HuH-7 (cell line): ENCODE data around the gene KAZN.

Experiments used
- DNase-seq: peaks from one replicate; pipeline ENCODE4 v3.0.0; 2011; ENCODE audit warnings: low spot score

Gene KAZN

GRCh38 chr1:14934867-14935266, 336.4 kb downstream of the KAZN start:
- no peak for DNase-seq

- no peak for DNase-seq
These were observed 338.3 kb downstream of the KAZN start for GRCh38 chr1:14936815-14937214.

- no peak for DNase-seq
These were observed 338.9 kb downstream of the KAZN start for GRCh38 chr1:14937288-14937949.

GRCh38 chr1:14939527-14940284, 341.2 kb downstream of the KAZN start:
- DNase-seq = no peak

GRCh38 chr1:14940285-14940870, 341.9 kb downstream of the KAZN start:
- DNase-seq = no peak

- DNase-seq = no peak
These were observed 343.4 kb downstream of the KAZN start for GRCh38 chr1:14941864-14942263.

- no peak for DNase-seq
These were observed 346.0 kb downstream of the KAZN start for GRCh38 chr1:14944471-14944985.

GRCh38 chr1:14945132-14946010, 346.9 kb downstream of the KAZN start:
- no peak for DNase-seq

GRCh38 chr1:14946011-14946359, 347.5 kb downstream of the KAZN start:
- DNase-seq = no peak

GRCh38 chr1:14946684-14947238, 348.3 kb downstream of the KAZN start:
- DNase-seq = no peak

GRCh38 chr1:14947421-14947820, 348.9 kb downstream of the KAZN start:
- no peak for DNase-seq

GRCh38 chr1:14948112-14948652, 349.7 kb downstream of the KAZN start:
- DNase-seq = no peak

GRCh38 chr1:14949270-14949835, 350.9 kb downstream of the KAZN start:
- DNase-seq = no peak

GRCh38 chr1:14949836-14950713, 351.6 kb downstream of the KAZN start:
- no peak for DNase-seq

- no peak for DNase-seq
These were observed 353.3 kb downstream of the KAZN start for GRCh38 chr1:14951766-14952165.

- DNase-seq = no peak
These were observed 354.3 kb downstream of the KAZN start for GRCh38 chr1:14952626-14953314.

- no peak for DNase-seq
These were observed 355.7 kb downstream of the KAZN start for GRCh38 chr1:14954210-14954609.

- no peak for DNase-seq
These were observed 356.4 kb downstream of the KAZN start for GRCh38 chr1:14954930-14955329.

GRCh38 chr1:14955402-14955801, 356.9 kb downstream of the KAZN start:
- DNase-seq = no peak

GRCh38 chr1:14955976-14956375, 357.5 kb downstream of the KAZN start:
- no peak for DNase-seq
